Measurements from ENCODE around the gene MGA. TPM values are rescaled to one million over a fixed set of nuclear protein-coding genes. Genes with fewer than 3 reads are reported as not detected.

Gene MGA
- total RNA-seq, 6 donors from 2014 or later, result 22.8 to 54.5 (median 33.4) TPM

DNA sequence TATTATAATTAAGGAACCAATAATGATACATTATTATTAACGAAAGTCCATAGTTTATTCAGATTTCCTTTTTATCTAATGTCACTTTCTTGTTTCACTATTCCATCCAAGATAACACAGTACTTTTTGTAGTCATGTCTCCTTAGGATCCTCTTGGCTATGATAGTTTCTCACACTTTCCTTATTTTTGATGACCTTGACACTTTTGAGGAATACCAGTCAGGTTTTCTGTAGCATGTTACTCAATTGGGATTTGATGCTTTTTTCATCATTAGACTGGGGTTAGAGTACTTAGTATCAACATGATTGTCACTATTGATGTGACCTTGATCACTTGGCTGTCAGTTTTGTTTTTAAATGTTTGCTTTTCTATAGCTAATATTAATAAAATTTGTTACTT, 33.0 kb upstream of the MGA start:
- Histone ChIP-seq H3K9me3 (no peaks in the 10 kb centered on the region), H3K27me3 (no peaks in the 10 kb centered on the region), H3K4me3 (no peak overlapping the region), H3K4me1 (peaks cover 0 to 4% (median under 1%) of the 10 kb centered on the region in 4 donors), H3K36me3 (no peaks in the 10 kb centered on the region), H3K27ac (no peak overlapping the region)
- WGBS, 2 donors, result 89 to 97% methylated on average over 1 of the region's 1 CpG
- ATAC-seq (ENCODE audit: low FRiP score in 2 of 2) (no peak), DNase-seq (no peak)
- TF ChIP-seq POLR2AphosphoS5 (IDR thresholded peaks at IDR 0.05) (no peak), POLR2A (IDR thresholded peaks at IDR 0.05) (no peak), EP300 (IDR thresholded peaks at IDR 0.05) (no peak)
- TF ChIP-seq, protein P1, sequence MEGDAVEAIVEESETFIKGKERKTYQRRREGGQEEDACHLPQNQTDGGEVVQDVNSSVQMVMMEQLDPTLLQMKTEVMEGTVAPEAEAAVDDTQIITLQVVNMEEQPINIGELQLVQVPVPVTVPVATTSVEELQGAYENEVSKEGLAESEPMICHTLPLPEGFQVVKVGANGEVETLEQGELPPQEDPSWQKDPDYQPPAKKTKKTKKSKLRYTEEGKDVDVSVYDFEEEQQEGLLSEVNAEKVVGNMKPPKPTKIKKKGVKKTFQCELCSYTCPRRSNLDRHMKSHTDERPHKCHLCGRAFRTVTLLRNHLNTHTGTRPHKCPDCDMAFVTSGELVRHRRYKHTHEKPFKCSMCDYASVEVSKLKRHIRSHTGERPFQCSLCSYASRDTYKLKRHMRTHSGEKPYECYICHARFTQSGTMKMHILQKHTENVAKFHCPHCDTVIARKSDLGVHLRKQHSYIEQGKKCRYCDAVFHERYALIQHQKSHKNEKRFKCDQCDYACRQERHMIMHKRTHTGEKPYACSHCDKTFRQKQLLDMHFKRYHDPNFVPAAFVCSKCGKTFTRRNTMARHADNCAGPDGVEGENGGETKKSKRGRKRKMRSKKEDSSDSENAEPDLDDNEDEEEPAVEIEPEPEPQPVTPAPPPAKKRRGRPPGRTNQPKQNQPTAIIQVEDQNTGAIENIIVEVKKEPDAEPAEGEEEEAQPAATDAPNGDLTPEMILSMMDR (IDR thresholded peaks at IDR 0.05), result no peak

GRCh38 chr15:41629463-41629862, 30.7 kb upstream of the MGA start:
- DNase-seq (no peak), ATAC-seq (ENCODE audit: low FRiP score in 2 of 2) (no peak)
- WGBS, 2 donors, result 85 to 94% methylated on average over 4 of the region's 4 CpGs
- Histone ChIP-seq H3K4me1 (peaks cover 0 to 5% (median 0%) of the 10 kb centered on the region in 4 donors), H3K36me3 (no peaks in the 10 kb centered on the region), H3K9me3 (no peaks in the 10 kb centered on the region), H3K4me3 (no peak overlapping the region), H3K27me3 (no peaks in the 10 kb centered on the region), H3K27ac (no peak overlapping the region)
- no peak for TF ChIP-seq EP300 (IDR thresholded peaks at IDR 0.05)
- no peak for TF ChIP-seq POLR2A (IDR thresholded peaks at IDR 0.05)
- TF ChIP-seq, protein P1 (IDR thresholded peaks at IDR 0.05), result no peak
- TF ChIP-seq POLR2AphosphoS5 (IDR thresholded peaks at IDR 0.05), result no peak

- no peaks in the 10 kb centered on the region for H3K9me3 ChIP-seq
- DNase-seq (no peak), ATAC-seq (ENCODE audit: low FRiP score in 2 of 2) (no peak)
- 85 to 87% methylated on average over 5 of the region's 5 CpGs for WGBS, 2 donors
- TF ChIP-seq POLR2A (IDR thresholded peaks at IDR 0.05), result no peak
- no peak for TF ChIP-seq EP300 (IDR thresholded peaks at IDR 0.05)
- TF ChIP-seq POLR2AphosphoS5 (IDR thresholded peaks at IDR 0.05), result no peak
- TF ChIP-seq, protein P1 (IDR thresholded peaks at IDR 0.05), result no peak
- H3K36me3 ChIP-seq, result no peaks in the 10 kb centered on the region
- peaks cover 0 to 8% (median 0%) of the 10 kb centered on the region in 4 donors for H3K4me1 ChIP-seq
- H3K27ac ChIP-seq, result no peak overlapping the region
- H3K4me3 ChIP-seq, result no peak overlapping the region
- no peaks in the 10 kb centered on the region for H3K27me3 ChIP-seq
These were observed 30.3 kb upstream of the MGA start for GRCh38 chr15:41629883-41630282.

DNA sequence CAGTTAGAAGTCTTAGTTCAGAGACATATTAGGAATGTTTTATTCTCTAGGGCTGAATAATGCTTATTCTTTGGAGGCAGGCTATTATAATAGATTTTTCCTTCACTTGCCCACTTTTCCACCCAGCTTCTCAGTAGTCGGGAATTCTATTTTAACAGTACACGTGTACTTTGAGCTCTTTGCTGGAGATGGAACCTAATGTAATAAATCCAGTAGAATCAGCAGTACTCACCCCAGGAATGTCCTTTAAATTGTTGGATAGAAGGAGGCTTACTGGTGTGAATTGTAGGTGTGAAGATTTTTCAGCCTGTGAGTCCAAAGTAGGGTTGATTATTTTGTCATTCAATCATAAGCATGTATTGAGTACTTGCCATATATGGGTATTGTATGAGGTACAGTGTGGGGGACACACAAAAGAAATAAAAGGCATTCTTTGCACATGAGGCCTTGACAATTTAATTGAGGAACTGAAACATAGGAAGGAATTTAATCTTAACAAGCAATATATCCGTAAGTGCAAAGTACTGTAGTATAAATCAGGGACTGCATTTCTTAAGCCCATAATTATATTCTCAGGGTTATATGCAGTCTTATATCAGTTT, 29.5 kb upstream of the MGA start:
- Histone ChIP-seq H3K27ac (no peak overlapping the region), H3K27me3 (no peaks in the 10 kb centered on the region), H3K4me3 (no peak overlapping the region), H3K9me3 (no peaks in the 10 kb centered on the region), H3K4me1 (peaks cover 0 to 8% (median 0%) of the 10 kb centered on the region in 4 donors), H3K36me3 (no peaks in the 10 kb centered on the region)
- no peak for DNase-seq
- ATAC-seq (ENCODE audit: low FRiP score in 2 of 2), result no peak
- WGBS, 2 donors, result 78 to 79% methylated on average over 3 of the region's 3 CpGs
- TF ChIP-seq POLR2AphosphoS5 (IDR thresholded peaks at IDR 0.05), result no peak
- TF ChIP-seq, protein P1 (IDR thresholded peaks at IDR 0.05), result no peak
- no peak for TF ChIP-seq EP300 (IDR thresholded peaks at IDR 0.05)
- TF ChIP-seq POLR2A (IDR thresholded peaks at IDR 0.05), result no peak

GRCh38 chr15:41631880-41632470, 28.2 kb upstream of the MGA start:
- 89 to 92% methylated on average over 3 of the region's 3 CpGs for WGBS, 2 donors
- ATAC-seq (ENCODE audit: low FRiP score in 2 of 2), result no peak

More at GRCh38 chr15:41631880-41632470, 28.2 kb upstream of the MGA start:
- TF ChIP-seq EP300 (IDR thresholded peaks at IDR 0.05) (no peak), POLR2A (IDR thresholded peaks at IDR 0.05) (no peak), POLR2AphosphoS5 (IDR thresholded peaks at IDR 0.05) (no peak)
- TF ChIP-seq, protein P1 (IDR thresholded peaks at IDR 0.05), result no peak
- Histone ChIP-seq H3K4me1 (peaks cover 0 to 8% (median 0%) of the 10 kb centered on the region in 4 donors), H3K9me3 (no peaks in the 10 kb centered on the region), H3K27ac (no peak overlapping the region), H3K27me3 (no peaks in the 10 kb centered on the region), H3K4me3 (no peak overlapping the region), H3K36me3 (no peaks in the 10 kb centered on the region)
- no peak for DNase-seq

Measured in upper lobe of left lung (tissue), 6 donors.